Measurements from ENCODE around the gene CAPN5.
A peak's percentile ranks its signal among the peaks of the same experiment; 100 is the strongest.
"Not testable (repeated sequence)": the region's sequence is repeated elsewhere in the genome, so short reads cannot be mapped to it uniquely, and the experiment has no call there.

Gene CAPN5

DNA sequence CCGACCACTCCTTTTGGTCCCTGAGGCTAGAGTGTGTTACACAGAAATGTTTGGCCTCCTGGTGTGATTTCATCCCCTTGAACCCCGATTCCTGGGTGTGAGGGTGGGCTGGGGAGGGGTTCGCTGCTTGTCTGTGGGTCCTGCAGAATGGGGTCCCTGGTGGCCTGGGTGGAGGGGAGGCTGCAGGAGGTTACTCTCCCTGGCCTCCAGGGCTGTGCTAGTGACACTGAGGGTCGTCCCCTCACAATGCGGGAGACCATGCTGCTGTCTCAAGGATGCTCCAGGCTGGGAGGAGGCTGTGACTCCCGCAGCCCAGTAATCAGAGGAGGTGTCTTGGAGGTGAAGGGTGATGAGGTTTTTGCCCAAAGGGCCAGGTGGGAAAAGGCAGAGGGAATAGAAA lies 18.9 kb downstream of the CAPN5 start:
- peak; percentile 3 for DNase-seq

DNA sequence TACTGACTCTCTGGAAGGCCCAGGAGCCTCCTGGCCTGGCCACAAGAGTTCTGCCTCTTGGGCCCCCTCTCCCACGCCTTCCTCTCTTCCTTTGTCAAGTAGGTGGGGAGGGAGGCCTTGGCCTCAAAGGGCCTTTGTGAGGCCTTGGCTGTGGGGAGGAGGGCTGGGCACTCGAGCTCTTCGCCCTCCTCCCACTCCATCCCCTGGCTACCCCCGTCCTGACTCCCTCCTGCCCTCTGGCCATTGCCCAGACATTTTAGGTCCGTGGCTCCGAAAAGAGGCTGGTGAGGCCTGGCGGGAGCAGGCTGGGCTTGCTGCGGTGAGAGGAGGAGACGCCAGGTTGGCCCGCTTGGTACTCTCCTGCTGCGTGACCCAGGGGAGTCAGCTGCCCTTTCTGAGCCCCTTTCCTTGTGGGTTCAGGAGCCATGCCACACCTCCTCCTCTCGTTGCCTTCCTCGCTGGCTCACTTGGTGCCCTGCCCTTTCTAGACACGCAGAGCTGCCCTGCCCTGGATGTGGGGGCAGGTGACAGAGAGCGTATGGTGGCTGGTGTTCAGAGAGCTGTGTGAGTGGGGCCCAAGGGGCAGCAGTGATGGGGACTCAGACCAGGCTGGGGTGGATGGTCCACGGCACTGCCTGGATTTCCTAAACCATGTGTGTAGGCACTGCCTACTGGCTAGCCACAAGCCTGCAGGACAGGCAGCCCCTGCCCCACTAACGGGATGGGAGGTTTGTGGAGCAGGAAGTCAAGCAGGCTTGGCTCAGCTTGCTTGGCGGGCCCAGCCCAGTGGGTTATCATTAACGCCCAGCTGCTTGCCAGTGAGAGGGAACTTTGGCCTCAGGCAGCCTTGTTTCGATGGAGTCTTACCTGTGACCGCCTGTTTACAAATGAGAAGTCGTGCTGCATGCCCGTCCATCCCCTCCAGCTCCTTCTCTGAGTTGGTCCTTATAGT lies 20.0 kb downstream of the CAPN5 start:
- DNase-seq, result no peak

DNA sequence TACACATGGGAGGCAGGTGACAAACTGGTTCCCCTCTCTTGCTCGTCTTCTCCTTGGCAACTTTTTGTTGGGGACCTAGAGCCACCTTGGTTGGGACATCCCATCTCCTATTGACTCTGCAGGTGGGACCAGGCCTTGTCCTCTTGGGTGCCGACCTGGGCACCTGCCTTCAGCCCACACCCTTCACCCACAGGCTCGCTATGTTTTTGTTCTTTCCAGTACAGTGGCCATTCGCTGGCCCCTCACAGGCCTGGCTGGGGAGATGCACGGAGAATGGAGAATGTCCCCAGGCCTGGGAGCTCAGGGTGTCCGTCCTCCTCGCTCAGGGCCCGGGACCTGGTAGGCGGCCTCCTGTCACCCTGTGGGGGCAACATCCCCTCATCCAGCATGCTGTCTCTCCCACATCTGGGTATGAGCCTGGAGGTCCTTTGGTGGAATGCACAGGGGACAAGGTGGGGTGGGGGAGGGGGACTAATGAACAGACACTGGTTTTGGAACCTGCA lies 21.0 kb downstream of the CAPN5 start:
- no peak for DNase-seq

DNA sequence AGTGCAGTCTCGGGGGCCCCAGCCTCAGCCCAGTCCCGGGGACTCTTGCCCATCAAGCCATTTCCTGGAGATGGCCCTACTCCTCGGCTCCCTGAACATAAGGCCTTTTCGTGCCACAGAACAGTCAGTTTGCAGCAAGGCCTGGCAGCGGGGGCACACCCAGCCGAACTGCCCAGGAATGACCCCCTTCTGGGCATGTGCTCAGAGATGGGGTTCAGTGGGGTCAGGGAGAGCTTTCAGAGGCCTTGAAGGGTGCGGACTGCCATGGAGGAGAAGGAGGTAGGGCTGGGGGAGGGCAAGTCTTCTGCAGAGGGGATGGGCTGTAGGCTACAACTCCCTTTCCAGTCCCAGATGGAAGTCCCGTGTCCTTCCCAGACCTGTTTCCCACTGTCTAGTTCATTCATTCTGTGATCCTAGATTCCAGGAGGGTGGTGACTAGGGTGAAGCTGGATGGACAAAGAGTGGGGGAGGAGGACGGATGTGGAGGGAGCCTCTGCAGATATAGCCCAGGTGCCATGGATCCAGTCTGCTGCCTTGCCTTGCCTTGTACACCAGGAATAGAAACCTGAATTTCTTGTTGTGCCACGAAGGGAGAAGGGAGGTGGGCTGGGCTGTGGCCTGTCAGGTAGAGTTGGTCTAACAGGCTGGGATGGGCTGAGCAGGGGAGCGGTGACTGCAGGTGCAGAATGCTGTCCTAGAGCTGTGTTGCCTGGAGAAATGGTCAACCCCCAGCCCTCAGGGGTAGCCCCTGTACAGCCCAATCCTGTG lies 21.6 kb downstream of the CAPN5 start:
- no peak for DNase-seq

DNA sequence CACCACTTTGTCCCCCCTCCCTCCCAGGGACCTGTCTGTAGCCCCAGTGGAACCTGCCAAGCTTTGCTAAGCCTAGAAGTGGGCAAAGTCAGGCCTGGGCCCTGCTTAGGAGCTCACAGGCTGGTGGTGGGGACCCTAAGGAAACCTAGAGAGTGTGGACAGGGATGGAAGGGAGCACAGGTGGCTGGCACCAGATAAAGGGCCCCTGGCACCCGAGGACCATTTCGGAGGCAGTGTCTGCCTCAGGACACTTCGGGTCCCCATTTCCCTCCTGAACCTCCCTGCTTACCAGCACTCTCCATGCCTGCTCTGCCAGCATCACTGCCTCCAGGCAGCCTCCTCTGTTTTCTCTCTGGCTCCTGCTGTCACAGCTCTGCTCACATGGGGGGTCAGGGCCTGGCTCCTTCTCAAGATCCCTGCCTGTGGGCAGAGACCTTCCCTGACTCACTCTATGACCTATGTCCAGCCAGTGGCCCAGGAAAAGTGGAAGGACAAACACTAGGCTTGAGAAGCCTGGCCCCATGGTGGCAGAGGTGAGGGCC lies 22.3 kb downstream of the CAPN5 start:
- DNase-seq, result no peak

DNA sequence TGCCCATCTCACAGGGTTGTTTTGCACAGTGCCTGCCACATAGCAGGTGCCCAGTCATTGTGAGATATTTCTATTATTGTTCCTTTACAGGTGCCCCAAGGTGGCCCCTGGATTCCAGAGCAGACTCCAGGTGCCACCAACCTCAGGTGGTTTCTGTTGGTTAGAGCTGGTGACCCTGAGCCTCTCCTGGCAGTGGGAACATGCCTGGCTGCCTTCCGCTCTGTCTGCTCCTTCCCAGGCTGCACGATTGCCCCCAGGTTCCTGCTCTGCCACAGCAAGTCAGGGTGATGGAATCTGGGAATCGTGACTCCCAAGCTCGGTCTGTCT lies 23.2 kb downstream of the CAPN5 start:
- DNase-seq, result no peak

DNA sequence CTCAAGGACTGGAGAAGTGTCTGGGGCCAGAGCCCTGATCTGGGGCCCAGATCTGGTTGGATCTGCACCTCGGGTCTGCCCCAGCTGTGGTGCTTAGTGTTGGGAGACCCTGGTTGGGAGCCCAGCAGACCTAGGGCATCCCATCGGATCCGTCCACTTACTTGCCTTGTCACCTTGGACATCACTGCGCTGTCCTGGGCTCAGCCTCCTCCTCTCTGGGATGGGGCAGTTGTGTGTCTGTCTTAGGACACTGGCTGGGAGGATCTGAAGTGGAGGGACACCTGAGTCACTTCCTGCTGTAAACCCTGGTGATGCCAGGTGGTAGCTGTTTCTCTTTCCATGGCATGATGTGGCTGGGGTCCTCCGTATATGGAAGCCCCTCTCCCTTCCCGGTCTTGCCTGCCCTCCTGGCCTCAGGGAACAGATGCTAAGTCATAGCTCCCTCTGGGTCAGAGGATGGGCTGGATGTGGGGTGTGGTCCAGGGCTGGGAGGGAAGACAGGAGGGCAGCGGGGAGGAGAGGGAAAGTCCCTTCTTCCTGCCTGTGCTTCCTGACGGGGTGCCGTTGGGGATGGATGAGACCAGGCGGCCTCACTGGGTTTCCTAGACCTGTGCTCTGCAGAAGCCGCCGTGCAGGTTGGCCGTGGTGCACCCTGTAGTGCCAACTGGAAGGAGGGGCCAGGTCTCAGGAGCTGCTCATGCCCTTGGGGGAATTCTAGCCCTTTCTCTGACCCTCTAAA lies 23.8 kb downstream of the CAPN5 start:
- DNase-seq, result no peak

DNA sequence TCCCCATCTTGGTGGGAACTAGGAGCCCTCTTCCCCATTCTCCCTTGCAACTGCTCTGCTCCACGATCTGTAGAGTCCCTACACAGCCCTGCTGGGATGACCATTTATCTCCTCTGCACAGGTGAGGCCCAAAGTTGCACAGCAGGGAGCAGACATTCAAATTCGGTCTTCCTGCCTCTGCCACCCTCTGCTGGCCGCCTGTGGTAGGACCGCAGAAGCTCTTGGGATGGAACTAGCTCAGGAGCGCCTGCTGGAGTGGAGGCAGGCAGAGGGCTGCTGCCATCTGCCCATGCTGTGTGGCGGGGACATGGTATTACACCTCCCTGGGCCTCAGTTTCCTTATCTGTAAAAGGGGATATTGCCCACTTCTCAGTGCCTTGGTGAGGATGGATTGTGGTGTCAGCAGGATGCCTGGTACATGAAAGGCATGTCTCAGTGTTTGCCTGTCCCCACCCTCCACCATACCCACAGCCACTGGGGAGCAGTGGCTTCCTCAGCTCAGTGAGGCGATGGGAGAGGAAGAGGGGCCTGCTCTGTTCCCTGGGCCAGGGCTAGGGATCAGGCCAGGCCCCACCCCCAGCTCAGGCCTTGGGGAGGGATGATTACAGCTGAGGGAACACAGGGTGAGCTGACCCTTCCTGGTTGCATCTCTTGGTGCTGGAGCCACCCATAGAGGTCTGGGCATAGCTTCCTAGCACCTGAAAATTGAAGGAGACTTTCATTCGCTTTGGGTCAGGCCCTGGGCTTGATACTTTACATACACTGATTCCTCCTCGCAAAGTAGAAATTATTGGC lies 24.6 kb downstream of the CAPN5 start:
- DNase-seq, result peak; percentile 79

DNA sequence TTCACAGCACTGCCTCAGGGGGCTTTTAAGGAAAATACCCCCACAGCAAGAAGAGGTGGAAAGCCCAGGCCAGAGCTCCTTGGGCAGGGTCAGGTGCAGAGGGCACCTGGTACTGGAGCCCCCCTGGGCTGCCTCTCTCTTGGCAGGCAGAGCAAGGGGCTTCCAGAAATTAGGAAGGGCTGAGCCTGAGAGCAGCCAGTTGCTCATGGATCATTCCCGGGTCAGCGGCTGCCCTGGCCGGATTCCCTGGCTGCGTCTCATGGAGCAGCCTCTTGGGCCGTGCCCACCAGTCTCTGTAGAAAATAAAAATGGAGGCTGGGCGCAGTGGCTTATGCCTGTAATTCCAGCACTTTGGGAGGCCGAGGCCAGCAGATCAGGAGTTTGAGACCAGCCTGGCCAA lies 25.6 kb downstream of the CAPN5 start:
- DNase-seq, result no peak

DNA sequence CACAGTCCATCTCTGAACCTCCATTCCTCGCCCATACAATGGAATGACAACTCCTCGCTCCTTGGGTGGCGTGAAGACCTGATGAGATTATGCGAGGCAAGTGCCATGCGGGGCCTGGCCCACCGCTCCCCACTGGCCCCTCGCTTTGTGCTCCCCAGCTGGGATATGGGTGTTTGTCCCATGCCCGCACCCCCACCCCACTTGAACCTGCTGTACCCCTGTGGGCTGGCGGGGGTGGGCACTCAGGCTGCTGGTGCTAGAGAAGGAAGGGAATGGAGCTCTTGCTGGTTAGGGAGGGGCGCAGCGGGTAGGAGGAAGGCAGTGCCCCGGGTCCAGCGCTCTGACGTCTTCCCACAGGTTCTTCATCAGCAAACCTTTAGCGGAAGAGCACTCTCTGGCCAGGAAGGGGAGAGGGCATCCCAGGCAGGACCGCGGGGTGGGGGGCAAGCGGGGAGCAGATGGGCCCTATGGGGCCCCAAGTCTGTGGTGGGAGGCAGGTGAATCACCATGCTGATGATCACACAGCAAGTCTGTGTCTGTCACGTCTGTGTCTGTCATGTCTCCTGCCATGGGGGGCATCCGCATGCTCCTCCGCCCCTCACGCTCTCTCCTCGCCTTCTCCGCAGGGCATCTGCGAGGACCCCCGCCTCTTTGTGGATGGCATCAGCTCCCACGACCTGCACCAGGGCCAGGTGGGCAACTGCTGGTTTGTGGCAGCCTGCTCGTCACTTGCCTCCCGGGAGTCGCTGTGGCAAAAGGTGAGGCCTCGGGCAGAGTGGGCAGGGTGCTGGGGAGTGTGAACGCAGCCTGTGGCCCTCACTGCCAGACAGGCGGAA lies 26.5 kb downstream of the CAPN5 start:
- no peak for DNase-seq

DNA sequence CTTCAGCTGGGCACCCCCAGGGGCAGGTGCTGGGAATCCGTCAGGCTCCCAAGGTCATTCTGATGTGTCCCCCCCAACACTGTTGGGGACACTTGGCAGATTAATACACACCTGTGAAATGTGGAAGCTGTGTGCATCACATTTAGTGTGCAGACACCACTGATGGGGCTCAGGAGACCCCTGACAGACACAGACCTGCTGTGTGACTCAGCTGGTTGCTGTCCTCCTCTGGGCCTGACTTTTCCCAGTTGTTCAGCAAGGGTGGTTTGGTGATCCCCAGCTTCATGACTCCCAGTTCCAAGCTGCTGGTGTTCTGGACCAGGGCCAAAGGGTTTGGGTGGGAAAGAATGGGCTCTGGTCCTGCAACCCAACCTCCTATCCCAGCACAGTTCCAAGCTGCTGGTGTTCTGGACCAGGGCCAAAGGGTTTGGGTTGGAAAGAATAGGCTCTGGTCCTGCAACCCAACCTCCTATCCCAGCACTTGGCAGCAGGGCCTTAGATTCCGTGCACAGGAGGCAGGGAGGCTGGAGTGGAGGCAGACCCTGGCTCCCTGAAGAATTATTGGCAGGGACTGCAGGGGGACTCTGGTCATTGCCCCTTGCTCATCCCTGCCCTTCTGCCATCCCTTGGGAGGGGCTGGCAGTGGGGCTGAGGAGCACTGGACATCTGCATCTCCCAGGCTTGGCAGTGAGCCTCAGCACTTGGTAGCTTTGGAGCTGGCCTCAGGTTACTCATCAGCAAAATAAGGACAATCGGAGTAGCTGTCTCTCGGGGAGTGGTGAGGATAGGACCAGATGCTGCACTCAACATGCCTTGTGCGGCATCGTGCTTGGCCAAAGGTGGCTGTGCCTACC lies 27.4 kb downstream of the CAPN5 start:
- no peak for DNase-seq

DNA sequence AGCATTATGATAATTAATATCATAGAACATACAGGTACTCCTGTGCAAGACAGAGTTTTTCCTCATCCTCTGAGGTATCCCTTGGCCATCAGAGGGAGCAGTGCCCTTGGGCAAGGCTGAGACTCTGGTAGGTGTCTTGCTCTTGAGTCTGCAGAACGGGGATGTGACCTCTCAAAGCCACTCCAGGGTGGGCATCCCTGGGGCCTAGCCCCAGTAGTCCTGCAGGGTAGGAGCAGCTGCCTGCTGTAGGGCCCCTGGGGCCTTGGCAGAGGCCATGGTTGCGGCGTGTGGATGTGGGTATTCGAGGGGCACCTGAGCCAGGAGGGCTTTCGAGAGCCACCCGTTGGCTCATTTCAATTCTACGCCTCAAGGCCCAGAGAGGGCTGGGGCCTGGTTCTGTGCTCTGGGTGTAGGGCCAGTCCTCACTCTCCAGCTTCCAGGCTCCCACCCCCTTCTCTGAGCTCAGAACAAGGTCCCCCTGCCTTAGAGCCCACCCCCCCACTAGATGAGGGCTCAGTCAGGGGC lies 28.1 kb downstream of the CAPN5 start:
- no peak for DNase-seq

DNA sequence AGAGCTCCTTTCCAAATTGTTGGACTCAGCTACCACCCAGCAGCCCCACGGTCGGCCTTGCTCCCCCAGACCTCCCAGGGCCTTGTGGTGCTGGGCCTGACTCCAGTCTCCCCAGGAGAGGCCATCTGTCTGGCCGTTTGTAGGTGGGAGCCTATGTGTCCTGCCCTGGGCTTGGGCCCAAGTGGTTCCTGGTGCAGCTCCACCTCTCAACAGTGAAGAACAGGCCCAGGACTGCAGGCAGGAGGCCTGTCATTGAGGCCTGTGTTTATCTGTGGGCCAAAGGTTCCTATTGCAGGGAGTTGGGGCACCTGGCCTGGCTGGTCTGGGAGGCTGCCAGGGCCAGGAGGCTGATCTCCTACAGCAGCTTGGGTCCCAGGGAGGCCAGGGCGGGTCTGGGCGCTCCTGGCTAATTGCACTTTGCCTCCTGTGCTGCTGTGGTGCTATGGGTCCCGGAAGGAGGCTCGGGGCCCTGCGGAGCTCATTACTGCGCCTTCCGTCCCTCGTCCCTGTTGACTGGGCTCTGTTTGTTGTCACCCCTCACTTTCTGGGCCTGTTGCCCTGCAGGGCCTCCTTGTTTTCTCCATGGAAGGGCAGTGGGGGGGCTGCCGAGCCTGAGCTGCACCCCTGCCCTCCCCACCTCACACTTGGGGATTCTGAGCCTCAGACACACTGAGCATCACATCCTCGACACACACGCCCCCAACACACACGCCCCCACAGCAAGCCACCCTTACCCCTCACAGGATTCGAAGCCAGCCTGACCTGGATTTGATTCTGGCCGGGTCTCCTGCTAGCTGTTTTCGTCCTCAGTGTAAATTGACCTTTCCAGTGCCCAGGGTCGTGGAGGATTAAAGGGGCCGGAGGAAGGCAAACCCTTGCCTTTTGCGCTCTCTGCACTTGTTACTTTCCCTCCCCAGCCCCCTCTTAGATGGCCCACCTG lies 29.1 kb downstream of the CAPN5 start:
- DNase-seq, result no peak

DNA sequence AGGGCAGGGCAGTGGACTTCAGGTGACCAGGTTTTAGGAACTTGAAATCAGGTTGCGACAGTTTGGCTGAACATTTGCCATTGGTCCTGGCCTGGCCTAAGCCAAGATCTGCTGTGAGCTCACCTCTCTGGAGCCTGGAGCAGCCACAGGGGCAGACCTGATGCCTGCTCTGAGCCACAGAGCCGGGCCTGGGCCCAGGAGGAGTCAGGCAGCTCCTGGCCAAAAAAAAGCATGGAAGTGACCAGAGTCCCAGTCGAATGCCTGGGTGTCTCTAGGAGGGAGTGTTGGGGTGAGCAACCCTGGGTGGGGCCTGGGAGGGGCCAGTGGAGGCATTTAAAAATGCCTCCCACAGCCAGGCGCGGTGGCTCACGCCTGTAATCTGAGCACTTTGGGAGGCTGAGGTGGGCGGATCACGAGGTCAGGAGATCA lies 29.8 kb downstream of the CAPN5 start:
- DNase-seq, result no peak

DNA sequence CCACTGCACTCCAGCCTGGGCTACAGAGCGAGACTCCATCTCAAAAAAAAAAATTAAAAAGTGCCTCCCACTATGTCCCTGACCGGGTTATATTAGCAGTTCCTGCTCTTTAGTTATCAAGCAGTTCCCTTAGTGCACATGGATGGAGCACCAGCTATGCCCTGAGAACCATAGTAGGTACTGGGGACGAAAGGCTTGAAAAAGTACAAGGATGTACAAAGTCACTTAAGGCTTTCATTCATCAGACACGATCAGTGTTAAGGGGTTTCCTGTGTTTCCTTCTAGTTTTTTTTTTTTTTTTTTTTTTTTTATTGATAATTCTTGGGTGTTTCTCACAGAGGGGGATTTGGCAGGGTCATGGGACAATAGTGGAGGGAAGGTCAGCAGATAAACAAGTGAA lies 30.4 kb downstream of the CAPN5 start:
- not testable (repeated sequence) for DNase-seq

DNA sequence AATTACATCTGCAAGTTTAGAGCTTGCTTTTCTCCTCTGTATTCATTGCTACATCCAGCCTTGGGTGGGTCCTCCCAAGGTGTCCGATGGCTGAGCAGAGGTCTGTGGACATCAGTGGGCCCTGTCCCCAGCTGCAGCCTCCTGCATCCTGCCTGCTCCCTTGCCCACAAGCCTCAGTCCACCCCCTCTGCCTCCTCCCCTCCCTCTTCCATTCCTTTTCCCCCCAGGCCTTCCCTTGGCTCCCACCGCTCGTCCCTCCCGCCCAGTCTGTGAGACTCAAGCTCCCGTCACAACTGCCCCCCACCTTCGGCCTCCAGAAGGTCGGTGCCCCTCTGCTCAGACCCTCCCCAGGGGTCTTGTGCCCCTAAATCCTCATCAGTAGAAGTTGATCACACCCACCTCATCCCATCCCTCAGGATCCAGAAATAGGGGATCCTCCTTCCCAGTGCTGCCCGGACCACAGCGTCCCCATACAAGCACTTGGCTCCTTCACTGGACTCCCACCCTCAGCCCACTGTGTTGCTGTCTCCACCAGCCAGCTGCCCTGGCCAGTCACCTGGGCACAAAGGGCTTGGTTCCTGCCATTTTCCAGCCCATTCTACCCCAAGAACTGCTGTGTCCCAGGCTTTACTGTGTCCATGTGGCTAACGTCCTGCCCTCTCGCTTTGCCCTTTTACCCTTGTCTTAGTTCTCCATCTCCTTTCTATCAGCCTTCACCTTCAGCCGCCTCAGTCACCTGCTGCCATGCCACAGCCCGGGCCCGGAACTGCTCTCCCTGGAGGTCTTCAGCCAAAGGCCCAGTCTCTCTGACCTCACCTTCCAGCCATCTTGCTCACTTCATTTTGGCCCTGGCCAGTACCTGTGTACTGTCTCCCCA lies 33.6 kb downstream of the CAPN5 start:
- DNase-seq, result no peak

DNA sequence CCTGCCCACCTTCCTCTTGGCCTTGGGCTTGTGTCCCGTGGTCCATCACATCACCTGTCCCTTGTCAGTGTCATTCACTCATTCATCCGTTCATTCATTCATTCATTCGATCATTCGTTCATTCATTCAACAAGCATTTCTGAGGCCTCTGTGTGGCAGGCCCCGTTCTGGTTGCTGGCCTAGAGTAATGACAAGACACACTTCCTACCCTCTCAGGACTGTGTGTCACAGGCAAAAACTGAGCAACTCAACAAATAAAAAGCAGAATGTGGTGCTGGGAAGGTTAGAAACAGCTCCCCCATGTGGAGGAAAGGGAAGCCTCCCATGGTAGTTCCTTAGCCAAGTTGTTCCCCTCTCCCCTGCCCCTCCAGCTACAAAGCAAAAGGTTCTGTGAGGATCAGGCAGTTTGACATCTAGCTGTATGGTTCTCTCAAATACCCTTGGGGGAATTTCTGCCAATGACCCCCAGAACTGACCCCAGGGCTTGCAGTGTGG lies 34.3 kb downstream of the CAPN5 start:
- DNase-seq, result no peak
